ENCODE measurements around the gene DNAH9. TPM values are rescaled to one million over a fixed set of nuclear protein-coding genes. Genes with fewer than 3 reads are reported as not detected.
"Not testable (repeated sequence)": the region's sequence is repeated elsewhere in the genome, so short reads cannot be mapped to it uniquely, and the experiment has no call there.

Gene DNAH9
- total and polyA plus RNA-seq, 4 donors = under 0.01 to 0.09 TPM; not detected in 2

DNA sequence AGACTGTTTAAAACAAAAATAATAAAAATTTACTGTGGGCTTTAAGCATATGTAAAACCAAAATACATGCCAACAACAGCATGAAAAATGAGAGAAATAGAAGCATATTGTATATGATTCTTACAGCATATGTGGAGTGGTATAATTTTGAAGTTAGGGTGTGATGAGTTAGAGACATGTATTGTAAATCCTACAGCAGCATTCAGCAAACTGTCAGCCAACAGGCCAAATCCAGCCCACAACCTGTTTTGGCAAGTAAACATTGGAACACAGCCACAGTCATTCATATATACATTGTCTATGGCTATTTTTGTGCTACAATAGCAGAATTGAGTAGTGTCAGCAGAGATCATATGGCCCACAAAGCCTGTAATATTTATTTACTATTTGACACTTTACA is 356.7 kb downstream of the DNAH9 start:
- TF ChIP-seq RXRA (IDR thresholded peaks at IDR 0.05) (no peak), EGR1 (IDR thresholded peaks at IDR 0.05; ENCODE audit: low read depth in 2 of 2) (no peak)
- Histone ChIP-seq H3K27me3 (ENCODE audit: control insufficient read depth in 4 of 4, insufficient read depth in 4 of 4, low read length in 3 of 4) (no peaks in the 10 kb centered on the region), H3K9ac (ENCODE audit: low read depth in 1 of 2, low read length in 2 of 2) (no peak overlapping the region), H3K9me3 (ENCODE audit: control insufficient read depth in 4 of 4, low read length in 3 of 4) (peaks cover 0 to 4% (median 3%) of the 10 kb centered on the region in 4 donors), H3K27ac (ENCODE audit: low read depth in 1 of 2, low read length in 2 of 2) (no peak overlapping the region), H3K4me1 (ENCODE audit: control insufficient read depth in 4 of 4, insufficient read depth in 4 of 4, low read length in 3 of 4) (no peaks in the 10 kb centered on the region), H3K36me3 (ENCODE audit: control insufficient read depth in 4 of 4, insufficient read depth in 3 of 4, low read depth in 1 of 4, low read length in 3 of 4) (peaks cover 0 to 2% (median 0%) of the 10 kb centered on the region in 4 donors), H3K4me3 (ENCODE audit: low read depth in 1 of 3, low read length in 3 of 3) (no peak overlapping the region)
- no peak for DNase-seq (ENCODE audit: low spot score)

DNA sequence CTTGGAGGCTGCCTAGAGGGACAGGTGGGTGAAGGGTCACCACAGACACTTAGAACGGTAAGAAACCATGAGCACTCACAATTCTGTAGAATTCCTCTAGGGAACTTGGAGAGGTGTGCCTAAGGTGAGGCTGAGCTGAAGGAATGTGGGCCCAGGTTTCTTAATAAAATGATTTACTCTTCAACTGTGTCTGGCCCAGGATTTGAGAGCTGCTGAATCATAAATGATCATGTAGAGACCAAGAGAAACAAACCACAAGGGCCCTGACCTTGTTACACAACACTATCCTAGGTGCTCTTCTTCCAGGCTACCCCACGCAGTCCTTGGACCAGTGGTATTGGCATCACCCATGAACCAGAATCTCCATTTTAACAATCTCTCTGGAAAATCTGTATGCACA is 371.3 kb downstream of the DNAH9 start:
- peaks cover 0 to 7% (median 3%) of the 10 kb centered on the region in 4 donors for H3K9me3 ChIP-seq (ENCODE audit: control insufficient read depth in 4 of 4, low read length in 3 of 4)
- H3K9ac ChIP-seq (ENCODE audit: low read depth in 1 of 2, low read length in 2 of 2) = no peak overlapping the region
- TF ChIP-seq YY1 (IDR thresholded peaks at IDR 0.05) (no peak), RXRA (IDR thresholded peaks at IDR 0.05) (no peak), NR2F2 (IDR thresholded peaks at IDR 0.05) (no peak), TAF1 (conservative IDR thresholded peaks at IDR 0.05) (no peak), FOXA2 (IDR thresholded peaks at IDR 0.05) (no peak), HNF4A (conservative IDR thresholded peaks at IDR 0.05) (no peak), HNF4G (IDR thresholded peaks at IDR 0.05) (no peak), RAD21 (IDR thresholded peaks at IDR 0.05) (no peak), SP1 (IDR thresholded peaks at IDR 0.05) (no peak)
- TF ChIP-seq, protein P1, sequence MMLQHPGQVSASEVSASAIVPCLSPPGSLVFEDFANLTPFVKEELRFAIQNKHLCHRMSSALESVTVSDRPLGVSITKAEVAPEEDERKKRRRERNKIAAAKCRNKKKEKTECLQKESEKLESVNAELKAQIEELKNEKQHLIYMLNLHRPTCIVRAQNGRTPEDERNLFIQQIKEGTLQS (IDR thresholded peaks at IDR 0.05) = no peak
- TF ChIP-seq, protein P2, sequence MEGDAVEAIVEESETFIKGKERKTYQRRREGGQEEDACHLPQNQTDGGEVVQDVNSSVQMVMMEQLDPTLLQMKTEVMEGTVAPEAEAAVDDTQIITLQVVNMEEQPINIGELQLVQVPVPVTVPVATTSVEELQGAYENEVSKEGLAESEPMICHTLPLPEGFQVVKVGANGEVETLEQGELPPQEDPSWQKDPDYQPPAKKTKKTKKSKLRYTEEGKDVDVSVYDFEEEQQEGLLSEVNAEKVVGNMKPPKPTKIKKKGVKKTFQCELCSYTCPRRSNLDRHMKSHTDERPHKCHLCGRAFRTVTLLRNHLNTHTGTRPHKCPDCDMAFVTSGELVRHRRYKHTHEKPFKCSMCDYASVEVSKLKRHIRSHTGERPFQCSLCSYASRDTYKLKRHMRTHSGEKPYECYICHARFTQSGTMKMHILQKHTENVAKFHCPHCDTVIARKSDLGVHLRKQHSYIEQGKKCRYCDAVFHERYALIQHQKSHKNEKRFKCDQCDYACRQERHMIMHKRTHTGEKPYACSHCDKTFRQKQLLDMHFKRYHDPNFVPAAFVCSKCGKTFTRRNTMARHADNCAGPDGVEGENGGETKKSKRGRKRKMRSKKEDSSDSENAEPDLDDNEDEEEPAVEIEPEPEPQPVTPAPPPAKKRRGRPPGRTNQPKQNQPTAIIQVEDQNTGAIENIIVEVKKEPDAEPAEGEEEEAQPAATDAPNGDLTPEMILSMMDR (IDR thresholded peaks at IDR 0.05; ENCODE audit: low read depth, low read length, missing input control) = no peak
- TF ChIP-seq, protein P3, sequence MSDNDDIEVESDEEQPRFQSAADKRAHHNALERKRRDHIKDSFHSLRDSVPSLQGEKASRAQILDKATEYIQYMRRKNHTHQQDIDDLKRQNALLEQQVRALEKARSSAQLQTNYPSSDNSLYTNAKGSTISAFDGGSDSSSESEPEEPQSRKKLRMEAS (IDR thresholded peaks at IDR 0.05) = no peak
- TF ChIP-seq, protein P4, sequence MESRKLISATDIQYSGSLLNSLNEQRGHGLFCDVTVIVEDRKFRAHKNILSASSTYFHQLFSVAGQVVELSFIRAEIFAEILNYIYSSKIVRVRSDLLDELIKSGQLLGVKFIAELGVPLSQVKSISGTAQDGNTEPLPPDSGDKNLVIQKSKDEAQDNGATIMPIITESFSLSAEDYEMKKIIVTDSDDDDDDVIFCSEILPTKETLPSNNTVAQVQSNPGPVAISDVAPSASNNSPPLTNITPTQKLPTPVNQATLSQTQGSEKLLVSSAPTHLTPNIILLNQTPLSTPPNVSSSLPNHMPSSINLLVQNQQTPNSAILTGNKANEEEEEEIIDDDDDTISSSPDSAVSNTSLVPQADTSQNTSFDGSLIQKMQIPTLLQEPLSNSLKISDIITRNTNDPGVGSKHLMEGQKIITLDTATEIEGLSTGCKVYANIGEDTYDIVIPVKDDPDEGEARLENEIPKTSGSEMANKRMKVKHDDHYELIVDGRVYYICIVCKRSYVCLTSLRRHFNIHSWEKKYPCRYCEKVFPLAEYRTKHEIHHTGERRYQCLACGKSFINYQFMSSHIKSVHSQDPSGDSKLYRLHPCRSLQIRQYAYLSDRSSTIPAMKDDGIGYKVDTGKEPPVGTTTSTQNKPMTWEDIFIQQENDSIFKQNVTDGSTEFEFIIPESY (IDR thresholded peaks at IDR 0.05) = no peak
- H3K4me1 ChIP-seq (ENCODE audit: control insufficient read depth in 4 of 4, insufficient read depth in 4 of 4, low read length in 3 of 4) = no peaks in the 10 kb centered on the region
- WGBS = 95% methylated on average over 2 of the region's 2 CpGs
- DNase-seq (ENCODE audit: low spot score) = no peak
- peaks cover 0 to 3% (median 0%) of the 10 kb centered on the region in 4 donors for H3K36me3 ChIP-seq (ENCODE audit: control insufficient read depth in 4 of 4, insufficient read depth in 3 of 4, low read depth in 1 of 4, low read length in 3 of 4)
- H3K27me3 ChIP-seq (ENCODE audit: control insufficient read depth in 4 of 4, insufficient read depth in 4 of 4, low read length in 3 of 4) = no peaks in the 10 kb centered on the region
- no peak overlapping the region for H3K27ac ChIP-seq (ENCODE audit: low read depth in 1 of 2, low read length in 2 of 2)
- no peak overlapping the region for H3K4me3 ChIP-seq (ENCODE audit: low read depth in 1 of 3, low read length in 3 of 3)

DNA sequence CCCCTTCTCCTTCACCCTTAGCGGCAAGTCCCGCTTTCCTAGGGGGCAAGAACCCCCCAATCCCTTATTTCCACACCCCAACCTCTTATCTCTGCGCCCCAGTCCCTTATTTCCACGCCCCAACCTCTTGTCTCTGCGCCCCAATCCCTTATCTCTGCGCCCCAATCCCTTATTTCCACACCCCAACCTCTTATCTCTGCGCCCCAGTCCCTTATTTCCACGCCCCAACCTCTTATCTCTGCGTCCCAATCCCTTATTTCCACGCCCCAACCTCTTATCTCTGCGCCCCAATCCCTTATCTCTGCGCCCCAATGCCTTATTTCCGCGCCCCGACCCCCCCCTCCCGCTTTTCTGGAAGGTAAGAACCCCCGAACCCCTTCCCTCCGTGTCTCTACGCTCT is 374.5 kb downstream of the DNAH9 start:
- H3K9me3 ChIP-seq (ENCODE audit: control insufficient read depth in 4 of 4, low read length in 3 of 4); H3K9ac ChIP-seq (ENCODE audit: low read depth in 1 of 2, low read length in 2 of 2); H3K4me1 ChIP-seq (ENCODE audit: control insufficient read depth in 4 of 4, insufficient read depth in 4 of 4, low read length in 3 of 4); H3K27ac ChIP-seq (ENCODE audit: low read depth in 1 of 2, low read length in 2 of 2); H3K36me3 ChIP-seq (ENCODE audit: control insufficient read depth in 4 of 4, insufficient read depth in 3 of 4, low read depth in 1 of 4, low read length in 3 of 4); H3K27me3 ChIP-seq (ENCODE audit: control insufficient read depth in 4 of 4, insufficient read depth in 4 of 4, low read length in 3 of 4); H3K4me3 ChIP-seq (ENCODE audit: low read depth in 1 of 3, low read length in 3 of 3); DNase-seq (ENCODE audit: low spot score): not testable (repeated sequence)
- 95% methylated on average over 19 of the region's 19 CpGs for WGBS

Measured in liver (tissue), 9 donors.